Calu3 (cell line): Measurements from ENCODE around the gene NEURL4. TPM values are rescaled to one million over a fixed set of nuclear protein-coding genes. Genes with fewer than 3 reads are reported as not detected.

ENCODE experiments used
- BruUV-seq: library from RNA; stranded (reverse); fragments of 400-500 nt; replicated peaks from 2 replicates; lab custom pipeline; 2021; lab: Mats Ljungman, UMichigan
- CTCF ChIA-PET: fragments of 300-600 bp; sonication (Branson Sonifier 250); formaldehyde crosslinking; loops from one replicate; lab custom pipeline; 2022; ENCODE audit warnings: antibody characterized with exemption; lab: Charles Lee
- DNase-seq: peaks from one replicate; pipeline ENCODE4 v3.0.0; 2022
- H3K27ac Mint-ChIP-seq: one replicate; pipeline ENCODE4 v1.8.0; 2022; ENCODE audit warnings: mixed read lengths; ENCODE audit not compliant: unreplicated experiment
- H3K27me3 Mint-ChIP-seq: one replicate; pipeline ENCODE4 v1.8.0; 2022; ENCODE audit warnings: mixed read lengths; ENCODE audit not compliant: unreplicated experiment
- H3K36me3 Mint-ChIP-seq: one replicate; pipeline ENCODE4 v1.8.0; 2022; ENCODE audit warnings: mild to moderate bottlenecking, moderate library complexity, mixed read lengths; ENCODE audit not compliant: insufficient read depth, unreplicated experiment
- H3K4me1 Mint-ChIP-seq: one replicate; pipeline ENCODE4 v1.8.0; 2022; ENCODE audit warnings: mild to moderate bottlenecking, low read depth, mixed read lengths; ENCODE audit not compliant: unreplicated experiment
- H3K4me3 Mint-ChIP-seq: one replicate; pipeline ENCODE4 v1.8.0; 2022; ENCODE audit warnings: mild to moderate bottlenecking, low read depth, moderate library complexity, mixed read lengths; ENCODE audit not compliant: unreplicated experiment
- H3K9me3 Mint-ChIP-seq: one replicate; pipeline ENCODE4 v1.8.0; 2022; ENCODE audit warnings: low read depth, mixed read lengths; ENCODE audit not compliant: unreplicated experiment
- CTCF ChIP-seq: fragments of 200-600 bp; IDR thresholded peaks from one replicate; pipeline ENCODE4 v1.8.0; 2022; ENCODE audit warnings: antibody characterized with exemption; ENCODE audit not compliant: unreplicated experiment
- intact Hi-C: fragments of 100-400 bp; cut with micrococcal nuclease; formaldehyde crosslinking; loops from one replicate; pipeline ENCODE4 v1.10.0; 2022; ENCODE audit not compliant: unreplicated experiment
- total RNA-seq: library from RNA; stranded (reverse); gene quantifications from 2 replicates; pipeline ENCODE4 v1.2.3, GENCODE V29; 2022

NEURL4 gene
- total RNA-seq, 1 experiment from 2014 or later, result 31.9 TPM

GRCh38 chr17:7280519-7281073, 48.5 kb downstream of the NEURL4 start:
- BruUV-seq, result no TSS peak
- Mint-ChIP-seq H3K4me3 (peak overlapping the region; percentile 75), H3K36me3 (peaks cover 14% of the 10 kb centered on the region), H3K9me3 (no peaks in the 10 kb centered on the region), H3K4me1 (peaks cover 16% of the 10 kb centered on the region), H3K27ac (no peak overlapping the region), H3K27me3 (peaks cover 14% of the 10 kb centered on the region)
- peak; percentile 81 for TF ChIP-seq CTCF
- intact Hi-C loops, result loop anchor here (1.0 to 2.0 kb wide), 2 partner anchors 14 to 66 kb away; partner anchors contain the start of gene YBX2
- CTCF ChIA-PET, result interaction anchor here (0.5 to 2.9 kb wide), 5 partner anchors 16 to 280 kb away, joined by 3 to 14 read pairs (median 3); no protein-coding TSS in a partner anchor
- DNase-seq, result peak; percentile 77

DNA sequence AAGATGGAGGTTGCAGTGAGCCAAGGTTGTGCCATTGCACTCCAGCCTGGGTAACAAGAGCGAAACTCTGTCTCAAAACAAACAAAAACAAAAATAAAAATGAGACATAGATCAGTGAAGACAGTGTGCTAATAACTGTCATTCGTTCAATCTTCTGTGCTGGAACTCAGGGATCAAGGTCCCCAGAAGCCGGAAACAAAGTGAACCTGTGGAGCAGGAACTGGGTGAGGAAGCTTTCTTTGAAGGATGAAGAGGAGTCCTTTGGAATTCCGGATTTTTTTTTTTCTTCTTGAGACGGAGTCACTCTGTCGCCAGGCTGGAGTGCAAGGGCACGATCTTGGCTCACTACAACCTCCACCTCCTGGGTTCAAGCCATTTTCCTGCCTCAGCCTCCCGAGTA, 49.7 kb downstream of the NEURL4 start:
- Mint-ChIP-seq H3K27ac (no peak overlapping the region), H3K4me1 (peaks cover 16% of the 10 kb centered on the region), H3K36me3 (peaks cover 14% of the 10 kb centered on the region), H3K27me3 (peaks cover 14% of the 10 kb centered on the region), H3K4me3 (peak overlapping the region; percentile 75), H3K9me3 (no peaks in the 10 kb centered on the region)
- CTCF ChIA-PET, result interaction anchor here (2.9 kb wide), 1 partner anchor 17 kb away, joined by 14 read pairs; no protein-coding TSS in a partner anchor
- DNase-seq, result no peak
- intact Hi-C loops, result no loop called here
- no TSS peak for BruUV-seq
- TF ChIP-seq CTCF, result no peak

DNA sequence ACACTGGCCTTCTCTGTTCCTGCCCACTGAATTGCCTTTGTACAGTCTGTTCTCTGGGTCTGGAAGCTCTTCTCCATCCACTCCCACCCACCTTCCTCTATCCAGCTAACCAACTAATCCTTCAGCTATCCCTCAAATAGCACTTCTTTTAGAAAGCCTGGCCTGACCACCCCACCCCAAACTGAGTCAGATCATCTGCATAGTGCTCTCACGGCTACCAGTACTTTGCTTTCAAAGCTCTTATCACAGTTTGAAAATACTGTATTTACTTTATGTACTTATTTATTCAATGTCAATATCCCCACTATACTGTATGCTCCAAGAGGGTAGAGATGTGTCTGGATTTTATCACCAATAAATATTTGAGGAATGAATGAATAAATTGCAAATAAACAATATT, 62.4 kb downstream of the NEURL4 start:
- CTCF ChIA-PET, result no interaction called here
- TF ChIP-seq CTCF, result no peak
- Mint-ChIP-seq H3K27me3 (no peaks in the 10 kb centered on the region), H3K9me3 (no peaks in the 10 kb centered on the region), H3K27ac (no peak overlapping the region), H3K4me3 (no peak overlapping the region), H3K36me3 (peaks cover 27% of the 10 kb centered on the region), H3K4me1 (peaks cover 20% of the 10 kb centered on the region)
- BruUV-seq, result no TSS peak
- intact Hi-C loops, result no loop called here
- no peak for DNase-seq

Other genes with a start within 250 kb of the NEURL4 start
- not detected in 2 replicates for gene CLEC10A, start 249.1 kb downstream of the NEURL4 start, total RNA-seq
- not detected in 2 replicates for gene ASGR2, start 214.5 kb downstream of the NEURL4 start, total RNA-seq
- gene ASGR1, start 150.0 kb downstream of the NEURL4 start, total RNA-seq, result 0.26 TPM in 1 of 2 replicates, not detected in the other
- 2.0 and 4.6 TPM in 2 replicates for gene DLG4, start 109.5 kb downstream of the NEURL4 start, total RNA-seq
- gene ACADVL, start 109.4 kb downstream of the NEURL4 start, total RNA-seq, result 552 and 615 TPM in 2 replicates
- 44.8 and 45.7 TPM in 2 replicates for gene DVL2, start 94.8 kb downstream of the NEURL4 start, total RNA-seq
- 30.2 and 31.6 TPM in 2 replicates for gene PHF23, start 89.9 kb downstream of the NEURL4 start, total RNA-seq
- 183 and 188 TPM in 2 replicates for gene GABARAP, start 86.9 kb downstream of the NEURL4 start, total RNA-seq
- 85.2 and 85.3 TPM in 2 replicates for gene CTDNEP1, start 77.6 kb downstream of the NEURL4 start, total RNA-seq
- 20.3 and 21.3 TPM in 2 replicates for gene ELP5, start 77.1 kb downstream of the NEURL4 start, total RNA-seq
- 266 and 314 TPM in 2 replicates for gene CLDN7, start 66.9 kb downstream of the NEURL4 start, total RNA-seq
- 0.19 and 0.20 TPM in 2 replicates for gene SLC2A4, start 47.6 kb downstream of the NEURL4 start, total RNA-seq
- gene YBX2, start 34.7 kb downstream of the NEURL4 start, total RNA-seq, result 0.24 and 0.49 TPM in 2 replicates
- 608 and 648 TPM in 2 replicates for gene EIF5A, start 21.7 kb downstream of the NEURL4 start, total RNA-seq
- 59.6 and 61.1 TPM in 2 replicates for gene GPS2, start 14.0 kb downstream of the NEURL4 start, total RNA-seq
- gene ACAP1, start 7.2 kb upstream of the NEURL4 start, total RNA-seq, result 4.1 TPM in 1 of 2 replicates, not detected in the other
- gene KCTD11, start 22.8 kb upstream of the NEURL4 start, total RNA-seq, result 8.5 and 9.9 TPM in 2 replicates
- not detected in 2 replicates for gene TMEM95, start 25.8 kb upstream of the NEURL4 start, total RNA-seq
- gene TNK1, start 51.8 kb upstream of the NEURL4 start, total RNA-seq, result 7.0 and 8.6 TPM in 2 replicates
- gene PLSCR3, start 65.2 kb upstream of the NEURL4 start, total RNA-seq, result 21.9 and 26.3 TPM in 2 replicates
- 47.8 and 51.5 TPM in 2 replicates for gene TMEM256, start 74.8 kb upstream of the NEURL4 start, total RNA-seq
- gene NLGN2, start 78.5 kb upstream of the NEURL4 start, total RNA-seq, result 13.9 and 14.6 TPM in 2 replicates
- not detected in 2 replicates for gene SPEM1, start 91.0 kb upstream of the NEURL4 start, total RNA-seq
- gene SPEM2, start 96.3 kb upstream of the NEURL4 start, total RNA-seq, result not detected in 2 replicates
- gene SPEM3, start 99.5 kb upstream of the NEURL4 start, total RNA-seq, result not detected in 2 replicates
- 8.5 TPM in 2 replicates for gene TMEM102, start 106.1 kb upstream of the NEURL4 start, total RNA-seq
- gene FGF11, start 110.2 kb upstream of the NEURL4 start, total RNA-seq, result 1.2 and 2.1 TPM in 2 replicates
- 2.4 and 3.0 TPM in 2 replicates for gene CHRNB1, start 115.7 kb upstream of the NEURL4 start, total RNA-seq
- gene ZBTB4, start 150.3 kb upstream of the NEURL4 start, total RNA-seq, result 27.2 and 28.1 TPM in 2 replicates
- not detected in 2 replicates for gene SLC35G6, start 152.1 kb upstream of the NEURL4 start, total RNA-seq
- gene POLR2A, start 155.0 kb upstream of the NEURL4 start, total RNA-seq, result 89.0 and 99.3 TPM in 2 replicates
- gene TNFSF12, start 219.7 kb upstream of the NEURL4 start, total RNA-seq, result 7.7 and 8.4 TPM in 2 replicates
- 19.7 and 25.7 TPM in 2 replicates for gene TNFSF13, start 229.4 kb upstream of the NEURL4 start, total RNA-seq
- 52.0 and 54.3 TPM in 2 replicates for gene SENP3, start 232.6 kb upstream of the NEURL4 start, total RNA-seq